ENCODE results near the gene DRP2. TPM values are rescaled to one million over a fixed set of nuclear protein-coding genes. Genes with fewer than 3 reads are reported as not detected.

Gene DRP2
- total and polyA plus RNA-seq, 7 donors = 0.48 to 7.1 (median 5.3) TPM; not detected in 1

GRCh38 chrX:101258259-101258581, 38.6 kb downstream of the DRP2 start:
- DNase-seq = no peak
- H3K4me1 ChIP-seq = no peaks in the 10 kb centered on the region
- H3K27me3 ChIP-seq = no peaks in the 10 kb centered on the region
- no peak overlapping the region for H3K27ac ChIP-seq
- no peak for TF ChIP-seq POLR2A (IDR thresholded peaks at IDR 0.05)
- TF ChIP-seq CTCF (IDR thresholded peaks at IDR 0.05) = no peak
- TF ChIP-seq EP300 (IDR thresholded peaks at IDR 0.05) = no peak
- TF ChIP-seq POLR2AphosphoS5 (IDR thresholded peaks at IDR 0.05) = no peak
- intact Hi-C loops (cut with DNase I) = no loop called here
- no peaks in the 10 kb centered on the region for H3K9me3 ChIP-seq
- 92 to 95% methylated on average over 11 of the region's 11 CpGs for WGBS, 2 donors
- H3K36me3 ChIP-seq = no peaks in the 10 kb centered on the region
- H3K4me3 ChIP-seq = no peak overlapping the region

GRCh38 chrX:101260435-101260834, 40.8 kb downstream of the DRP2 start:
- H3K27me3 ChIP-seq = no peaks in the 10 kb centered on the region
- H3K9me3 ChIP-seq = no peaks in the 10 kb centered on the region
- H3K36me3 ChIP-seq = no peaks in the 10 kb centered on the region
- intact Hi-C loops (cut with DNase I) = no loop called here
- H3K4me3 ChIP-seq = no peak overlapping the region
- DNase-seq = no peak
- H3K27ac ChIP-seq = no peak overlapping the region
- no peaks in the 10 kb centered on the region for H3K4me1 ChIP-seq
- no peak for TF ChIP-seq CTCF (IDR thresholded peaks at IDR 0.05)
- TF ChIP-seq POLR2AphosphoS5 (IDR thresholded peaks at IDR 0.05) = no peak
- TF ChIP-seq EP300 (IDR thresholded peaks at IDR 0.05) = no peak
- TF ChIP-seq POLR2A (IDR thresholded peaks at IDR 0.05) = no peak
- 52 to 75% methylated on average over 4 of the region's 4 CpGs for WGBS, 2 donors

- Histone ChIP-seq H3K27ac (no peak overlapping the region), H3K27me3 (no peaks in the 10 kb centered on the region), H3K4me1 (no peaks in the 10 kb centered on the region), H3K4me3 (no peak overlapping the region), H3K9me3 (no peaks in the 10 kb centered on the region), H3K36me3 (no peaks in the 10 kb centered on the region)
- DNase-seq = no peak
- intact Hi-C loops (cut with DNase I) = no loop called here
- TF ChIP-seq CTCF (IDR thresholded peaks at IDR 0.05) = no peak
- TF ChIP-seq POLR2A (IDR thresholded peaks at IDR 0.05) = no peak
- no peak for TF ChIP-seq POLR2AphosphoS5 (IDR thresholded peaks at IDR 0.05)
- no peak for TF ChIP-seq EP300 (IDR thresholded peaks at IDR 0.05)
- 94 to 96% methylated on average over 4 of the region's 4 CpGs for WGBS, 2 donors
Measured at GRCh38 chrX:101262590-101262989, 43.0 kb downstream of the DRP2 start.

GRCh38 chrX:101263766-101264165, 44.2 kb downstream of the DRP2 start:
- no peak overlapping the region for H3K27ac ChIP-seq
- no peaks in the 10 kb centered on the region for H3K36me3 ChIP-seq
- H3K9me3 ChIP-seq = no peaks in the 10 kb centered on the region
- intact Hi-C loops (cut with DNase I) = no loop called here
- DNase-seq = no peak
- TF ChIP-seq POLR2A (IDR thresholded peaks at IDR 0.05) (no peak), CTCF (IDR thresholded peaks at IDR 0.05) (no peak), EP300 (IDR thresholded peaks at IDR 0.05) (no peak)
- no peaks in the 10 kb centered on the region for H3K4me1 ChIP-seq
- H3K4me3 ChIP-seq = no peak overlapping the region
- 83 to 86% methylated on average over 2 of the region's 2 CpGs for WGBS, 2 donors
- no peaks in the 10 kb centered on the region for H3K27me3 ChIP-seq

GRCh38 chrX:101265869-101266428, 46.4 kb downstream of the DRP2 start:
- H3K27me3 ChIP-seq = no peaks in the 10 kb centered on the region
- TF ChIP-seq POLR2AphosphoS5 (IDR thresholded peaks at IDR 0.05) (no peak), CTCF (IDR thresholded peaks at IDR 0.05) (no peak), EP300 (IDR thresholded peaks at IDR 0.05) (no peak)
- no peak overlapping the region for H3K27ac ChIP-seq
- intact Hi-C loops (cut with DNase I) = no loop called here
- H3K9me3 ChIP-seq = no peaks in the 10 kb centered on the region
- no peaks in the 10 kb centered on the region for H3K36me3 ChIP-seq
- 82 to 84% methylated on average over 5 of the region's 5 CpGs for WGBS, 2 donors
- H3K4me1 ChIP-seq = no peaks in the 10 kb centered on the region
- H3K4me3 ChIP-seq = no peak overlapping the region
- no peak for DNase-seq
